GM18873 (cell line): Measurements from ENCODE around the gene CBARP.

Experiments used
- ATAC-seq: cut with Tn5 transposase; IDR thresholded peaks from one replicate; pipeline ENCODE4 v1.9.1; 2021; ENCODE audit warnings: mild to moderate bottlenecking, moderate library complexity, moderate number of reproducible peaks; ENCODE audit not compliant: unreplicated experiment, low FRiP score

CBARP gene

GRCh38 chr19:1243768-1244692 lies 6.2 kb upstream of the CBARP start:
- no peak for ATAC-seq

GRCh38 chr19:1241417-1242095 lies 3.8 kb upstream of the CBARP start, which contains the start of gene ATP5F1D:
TSS of gene ATP5F1D (plus strand) at chr19:1241751. CDS start at chr19:1241851, 100 bp downstream.
- peak; percentile 42 for ATAC-seq

- ATAC-seq = no peak
Observed at GRCh38 chr19:1240925-1241324, 3.1 kb upstream of the CBARP start.

GRCh38 chr19:1239796-1240737 lies 2.3 kb upstream of the CBARP start:
- ATAC-seq = no peak

- no peak for ATAC-seq
Observed at GRCh38 chr19:1239420-1239795, 1.6 kb upstream of the CBARP start.

GRCh38 chr19:1238369-1239303 lies 831 bp upstream of the CBARP start:
- no peak for ATAC-seq

- no peak for ATAC-seq
Observed at GRCh38 chr19:1237027-1237659, 662 bp downstream of the CBARP start.

- ATAC-seq = no peak
Observed at GRCh38 chr19:1236576-1236975, 1.2 kb downstream of the CBARP start.

- no peak for ATAC-seq
Observed at GRCh38 chr19:1235625-1236538, 1.9 kb downstream of the CBARP start.

GRCh38 chr19:1234955-1235380 lies 2.8 kb downstream of the CBARP start:
- ATAC-seq = no peak

- ATAC-seq = no peak
Observed at GRCh38 chr19:1234051-1234954, 3.5 kb downstream of the CBARP start.

- no peak for ATAC-seq
Observed at GRCh38 chr19:1233115-1233667, 4.6 kb downstream of the CBARP start.

- ATAC-seq = no peak
Observed at GRCh38 chr19:1232652-1233072, 5.1 kb downstream of the CBARP start.

GRCh38 chr19:1231729-1232637 lies 5.8 kb downstream of the CBARP start:
- no peak for ATAC-seq

- no peak for ATAC-seq
Observed at GRCh38 chr19:1230783-1231489, 6.9 kb downstream of the CBARP start.
